Retinal pigment epithelial cell (primary cell): ENCODE data around the gene BAZ1B.
"Not testable (repeated sequence)": the region's sequence is repeated elsewhere in the genome, so short reads cannot be mapped to it uniquely, and the experiment has no call there.

ENCODE experiments used
- DNase-seq: peaks from one replicate; pipeline ENCODE4 v3.0.0-alpha.2; 2010; ENCODE audit warnings: low read depth
- H3K4me3 ChIP-seq: 2 replicates; pipeline ENCODE4 v1.5.1; 2011; ENCODE audit warnings: mild to moderate bottlenecking, low read length, control low read depth, moderate library complexity
- TF ChIP-seq, protein P1 (sequence below): conservative IDR thresholded peaks from 2 replicates; pipeline ENCODE4 v1.5.1; 2011; ENCODE audit warnings: low read depth, low read length, control low read depth, inconsistent platforms

Gene BAZ1B

DNA sequence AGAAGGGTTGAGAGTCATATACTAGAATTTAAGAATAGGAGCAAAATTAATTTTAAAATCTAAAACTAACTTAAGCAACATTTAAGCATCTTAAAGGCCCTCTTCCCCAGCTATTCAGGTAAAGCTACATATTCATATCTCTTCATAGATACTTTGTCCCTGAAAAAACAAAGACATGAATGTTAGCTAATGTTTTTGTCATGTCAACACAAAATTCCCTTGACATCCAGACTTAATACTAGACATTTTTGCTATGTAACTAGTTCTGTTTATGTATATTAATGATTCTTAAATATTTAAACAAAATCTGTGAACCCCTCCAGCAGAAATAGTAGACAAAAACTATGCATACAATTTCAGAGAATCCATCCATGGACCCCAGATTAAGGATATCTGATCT is 43.5 kb downstream of the BAZ1B start:
- DNase-seq: no peak
- no peak overlapping the region for H3K4me3 ChIP-seq
- TF ChIP-seq, protein P1, sequence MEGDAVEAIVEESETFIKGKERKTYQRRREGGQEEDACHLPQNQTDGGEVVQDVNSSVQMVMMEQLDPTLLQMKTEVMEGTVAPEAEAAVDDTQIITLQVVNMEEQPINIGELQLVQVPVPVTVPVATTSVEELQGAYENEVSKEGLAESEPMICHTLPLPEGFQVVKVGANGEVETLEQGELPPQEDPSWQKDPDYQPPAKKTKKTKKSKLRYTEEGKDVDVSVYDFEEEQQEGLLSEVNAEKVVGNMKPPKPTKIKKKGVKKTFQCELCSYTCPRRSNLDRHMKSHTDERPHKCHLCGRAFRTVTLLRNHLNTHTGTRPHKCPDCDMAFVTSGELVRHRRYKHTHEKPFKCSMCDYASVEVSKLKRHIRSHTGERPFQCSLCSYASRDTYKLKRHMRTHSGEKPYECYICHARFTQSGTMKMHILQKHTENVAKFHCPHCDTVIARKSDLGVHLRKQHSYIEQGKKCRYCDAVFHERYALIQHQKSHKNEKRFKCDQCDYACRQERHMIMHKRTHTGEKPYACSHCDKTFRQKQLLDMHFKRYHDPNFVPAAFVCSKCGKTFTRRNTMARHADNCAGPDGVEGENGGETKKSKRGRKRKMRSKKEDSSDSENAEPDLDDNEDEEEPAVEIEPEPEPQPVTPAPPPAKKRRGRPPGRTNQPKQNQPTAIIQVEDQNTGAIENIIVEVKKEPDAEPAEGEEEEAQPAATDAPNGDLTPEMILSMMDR: no peak

GRCh38 chr7:73477376-73477775 is 44.7 kb downstream of the BAZ1B start:
- no peak for DNase-seq
- H3K4me3 ChIP-seq: no peak overlapping the region
- TF ChIP-seq, protein P1: no peak

DNA sequence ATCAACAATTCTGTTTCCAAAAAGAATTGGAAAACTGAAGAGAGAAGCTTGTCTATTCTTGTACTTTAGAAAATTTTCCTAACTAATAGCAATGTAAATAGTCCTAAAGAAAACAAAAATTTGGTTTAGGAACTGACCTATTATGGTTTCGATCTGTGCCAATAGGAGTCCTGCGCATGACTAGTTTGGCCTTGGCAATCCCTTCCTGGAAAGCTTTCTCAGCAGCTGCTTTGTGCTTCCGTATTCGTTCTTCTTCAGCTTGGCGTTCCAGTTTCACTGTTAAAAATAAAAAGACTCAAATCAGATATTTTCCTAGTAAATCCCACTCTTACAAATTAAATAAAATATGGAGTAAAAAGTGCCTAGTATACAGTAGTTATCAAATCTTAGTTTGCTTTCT is 51.9 kb downstream of the BAZ1B start:
- H3K4me3 ChIP-seq: no peak overlapping the region
- TF ChIP-seq, protein P1: no peak
- no peak for DNase-seq

GRCh38 chr7:73467046-73467445 is 55.0 kb downstream of the BAZ1B start:
- DNase-seq, H3K4me3 ChIP-seq: not testable (repeated sequence)

- TF ChIP-seq, protein P1: no peak
- H3K4me3 ChIP-seq: no peak overlapping the region
- no peak for DNase-seq
Observed at GRCh38 chr7:73466112-73466511, 56.0 kb downstream of the BAZ1B start.

- TF ChIP-seq, protein P1: no peak
- no peak for DNase-seq
- no peak overlapping the region for H3K4me3 ChIP-seq
Observed at GRCh38 chr7:73463966-73464365, 58.1 kb downstream of the BAZ1B start.

DNA sequence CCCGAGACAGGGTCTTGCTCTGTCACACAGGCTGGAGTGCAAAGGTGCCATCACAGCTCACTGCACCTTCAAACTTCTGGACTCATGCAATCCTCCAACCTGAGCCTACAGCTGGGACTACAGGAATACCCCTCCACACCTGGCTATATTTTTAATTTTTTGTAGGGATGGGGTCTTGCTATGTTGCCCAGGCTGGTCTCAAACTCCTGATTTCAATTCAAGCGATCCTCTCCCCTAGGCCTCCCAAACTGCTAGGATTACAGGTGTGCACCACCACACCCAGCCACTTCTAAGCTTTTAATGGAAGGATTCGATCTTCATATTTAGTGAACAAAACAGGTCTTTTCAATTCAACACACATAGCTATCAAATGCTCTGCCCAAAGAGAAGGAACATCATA is 58.8 kb downstream of the BAZ1B start:
- no peak overlapping the region for H3K4me3 ChIP-seq
- DNase-seq: no peak
- TF ChIP-seq, protein P1: no peak

DNA sequence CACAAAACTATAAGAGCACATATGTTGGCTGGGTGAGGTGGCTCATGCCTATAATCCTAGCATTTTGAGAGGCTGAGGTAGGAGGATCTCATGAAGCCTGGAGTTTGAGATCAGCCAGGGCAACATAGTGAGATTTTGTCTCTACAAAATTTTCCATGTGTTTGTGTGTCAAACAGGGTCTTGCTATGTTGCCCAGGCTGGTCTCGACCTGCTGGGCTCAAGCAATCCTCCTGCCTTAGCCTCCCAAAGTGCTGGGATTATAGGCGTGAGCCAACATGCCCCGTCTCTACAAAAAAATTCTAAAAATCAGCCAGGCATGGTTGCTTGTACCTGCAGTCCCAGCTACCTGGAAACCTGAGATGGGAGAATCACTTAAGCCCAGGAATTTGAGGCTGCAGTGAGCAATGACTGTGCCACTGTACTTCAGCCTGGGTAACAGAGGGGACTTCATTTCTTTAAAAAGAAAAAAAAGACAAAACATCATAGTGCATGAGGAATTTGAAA is 60.3 kb downstream of the BAZ1B start:
- TF ChIP-seq, protein P1: no peak
- DNase-seq: no peak
- no peak overlapping the region for H3K4me3 ChIP-seq
